ENCODE results near the gene CRKL. TPM values are rescaled to one million over a fixed set of nuclear protein-coding genes. Genes with fewer than 3 reads are reported as not detected.

CRKL gene
- total and polyA plus RNA-seq, 4 donors: 12.0 to 45.5 (median 22.6) TPM

- no peaks in the 10 kb centered on the region for H3K9me3 ChIP-seq (ENCODE audit: control insufficient read depth in 4 of 4, low read length in 3 of 4)
- no peaks in the 10 kb centered on the region for H3K4me1 ChIP-seq (ENCODE audit: control insufficient read depth in 4 of 4, insufficient read depth in 4 of 4, low read length in 3 of 4)
- TF ChIP-seq RAD21 (IDR thresholded peaks at IDR 0.05) (no peak), CTCF (IDR thresholded peaks at IDR 0.05; ENCODE audit: low read depth, low read length, missing input control) (no peak), SP1 (IDR thresholded peaks at IDR 0.05) (no peak), TAF1 (conservative IDR thresholded peaks at IDR 0.05) (no peak), EGR1 (IDR thresholded peaks at IDR 0.05; ENCODE audit: low read depth in 2 of 2) (no peak), HNF4A (conservative IDR thresholded peaks at IDR 0.05) (no peak), FOXA1 (IDR thresholded peaks at IDR 0.05) (no peak)
- TF ChIP-seq, protein P1, sequence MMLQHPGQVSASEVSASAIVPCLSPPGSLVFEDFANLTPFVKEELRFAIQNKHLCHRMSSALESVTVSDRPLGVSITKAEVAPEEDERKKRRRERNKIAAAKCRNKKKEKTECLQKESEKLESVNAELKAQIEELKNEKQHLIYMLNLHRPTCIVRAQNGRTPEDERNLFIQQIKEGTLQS (IDR thresholded peaks at IDR 0.05): no peak
- TF ChIP-seq, protein P2, sequence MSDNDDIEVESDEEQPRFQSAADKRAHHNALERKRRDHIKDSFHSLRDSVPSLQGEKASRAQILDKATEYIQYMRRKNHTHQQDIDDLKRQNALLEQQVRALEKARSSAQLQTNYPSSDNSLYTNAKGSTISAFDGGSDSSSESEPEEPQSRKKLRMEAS (IDR thresholded peaks at IDR 0.05): no peak
- TF ChIP-seq, protein P3, sequence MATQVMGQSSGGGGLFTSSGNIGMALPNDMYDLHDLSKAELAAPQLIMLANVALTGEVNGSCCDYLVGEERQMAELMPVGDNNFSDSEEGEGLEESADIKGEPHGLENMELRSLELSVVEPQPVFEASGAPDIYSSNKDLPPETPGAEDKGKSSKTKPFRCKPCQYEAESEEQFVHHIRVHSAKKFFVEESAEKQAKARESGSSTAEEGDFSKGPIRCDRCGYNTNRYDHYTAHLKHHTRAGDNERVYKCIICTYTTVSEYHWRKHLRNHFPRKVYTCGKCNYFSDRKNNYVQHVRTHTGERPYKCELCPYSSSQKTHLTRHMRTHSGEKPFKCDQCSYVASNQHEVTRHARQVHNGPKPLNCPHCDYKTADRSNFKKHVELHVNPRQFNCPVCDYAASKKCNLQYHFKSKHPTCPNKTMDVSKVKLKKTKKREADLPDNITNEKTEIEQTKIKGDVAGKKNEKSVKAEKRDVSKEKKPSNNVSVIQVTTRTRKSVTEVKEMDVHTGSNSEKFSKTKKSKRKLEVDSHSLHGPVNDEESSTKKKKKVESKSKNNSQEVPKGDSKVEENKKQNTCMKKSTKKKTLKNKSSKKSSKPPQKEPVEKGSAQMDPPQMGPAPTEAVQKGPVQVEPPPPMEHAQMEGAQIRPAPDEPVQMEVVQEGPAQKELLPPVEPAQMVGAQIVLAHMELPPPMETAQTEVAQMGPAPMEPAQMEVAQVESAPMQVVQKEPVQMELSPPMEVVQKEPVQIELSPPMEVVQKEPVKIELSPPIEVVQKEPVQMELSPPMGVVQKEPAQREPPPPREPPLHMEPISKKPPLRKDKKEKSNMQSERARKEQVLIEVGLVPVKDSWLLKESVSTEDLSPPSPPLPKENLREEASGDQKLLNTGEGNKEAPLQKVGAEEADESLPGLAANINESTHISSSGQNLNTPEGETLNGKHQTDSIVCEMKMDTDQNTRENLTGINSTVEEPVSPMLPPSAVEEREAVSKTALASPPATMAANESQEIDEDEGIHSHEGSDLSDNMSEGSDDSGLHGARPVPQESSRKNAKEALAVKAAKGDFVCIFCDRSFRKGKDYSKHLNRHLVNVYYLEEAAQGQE (IDR thresholded peaks at IDR 0.05): no peak
- 97% methylated on average over 24 of the region's 24 CpGs for WGBS
- no peak overlapping the region for H3K4me3 ChIP-seq (ENCODE audit: low read depth in 1 of 3, low read length in 3 of 3)
- no peak overlapping the region for H3K27ac ChIP-seq (ENCODE audit: low read depth in 1 of 2, low read length in 2 of 2)
- no peak overlapping the region for H3K9ac ChIP-seq (ENCODE audit: low read depth in 1 of 2, low read length in 2 of 2)
- H3K36me3 ChIP-seq (ENCODE audit: control insufficient read depth in 4 of 4, insufficient read depth in 3 of 4, low read depth in 1 of 4, low read length in 3 of 4): peaks cover 8 to 46% (median 14%) of the 10 kb centered on the region in 4 donors
- H3K27me3 ChIP-seq (ENCODE audit: control insufficient read depth in 4 of 4, insufficient read depth in 4 of 4, low read length in 3 of 4): no peaks in the 10 kb centered on the region
- DNase-seq (ENCODE audit: low spot score): no peak
Observed at GRCh38 chr22:20991252-20992055, 74.2 kb downstream of the CRKL start.

- Histone ChIP-seq H3K36me3 (ENCODE audit: control insufficient read depth in 4 of 4, insufficient read depth in 3 of 4, low read depth in 1 of 4, low read length in 3 of 4) (peaks cover 8 to 48% (median 15%) of the 10 kb centered on the region in 4 donors), H3K9me3 (ENCODE audit: control insufficient read depth in 4 of 4, low read length in 3 of 4) (no peaks in the 10 kb centered on the region), H3K4me3 (ENCODE audit: low read depth in 1 of 3, low read length in 3 of 3) (no peak overlapping the region), H3K27me3 (ENCODE audit: control insufficient read depth in 4 of 4, insufficient read depth in 4 of 4, low read length in 3 of 4) (no peaks in the 10 kb centered on the region), H3K27ac (ENCODE audit: low read depth in 1 of 2, low read length in 2 of 2) (no peak overlapping the region), H3K9ac (ENCODE audit: low read depth in 1 of 2, low read length in 2 of 2) (no peak overlapping the region), H3K4me1 (ENCODE audit: control insufficient read depth in 4 of 4, insufficient read depth in 4 of 4, low read length in 3 of 4) (no peaks in the 10 kb centered on the region)
- no peak for DNase-seq (ENCODE audit: low spot score)
- WGBS: 96% methylated on average over 7 of the region's 7 CpGs
- no peak for TF ChIP-seq GABPA (IDR thresholded peaks at IDR 0.05 in 1 of 2, conservative IDR thresholded peaks at IDR 0.05 in 1 of 2)
- TF ChIP-seq HNF4G (IDR thresholded peaks at IDR 0.05): no peak
- TF ChIP-seq FOXA2 (IDR thresholded peaks at IDR 0.05): no peak
- no peak for TF ChIP-seq RXRA (IDR thresholded peaks at IDR 0.05)
- no peak for TF ChIP-seq JUND (IDR thresholded peaks at IDR 0.05)
- no peak for TF ChIP-seq CTCF (IDR thresholded peaks at IDR 0.05; ENCODE audit: low read depth, low read length, missing input control)
- TF ChIP-seq, protein P3 (IDR thresholded peaks at IDR 0.05): no peak
- no peak for TF ChIP-seq HNF4A (conservative IDR thresholded peaks at IDR 0.05)
- TF ChIP-seq, protein P2 (IDR thresholded peaks at IDR 0.05): no peak
- no peak for TF ChIP-seq TAF1 (conservative IDR thresholded peaks at IDR 0.05)
- no peak for TF ChIP-seq NR2F2 (IDR thresholded peaks at IDR 0.05)
Observed at GRCh38 chr22:20992056-20992442, 74.8 kb downstream of the CRKL start.

Measured in liver (tissue), 9 donors.